HG03439 (cell line): ENCODE measurements around the gene VSIG10L2.
"Not testable (repeated sequence)": the region's sequence is repeated elsewhere in the genome, so short reads cannot be mapped to it uniquely, and the experiment has no call there.

ENCODE experiments used
- ATAC-seq: cut with Tn5 transposase; IDR thresholded peaks from one replicate; pipeline ENCODE4 v1.9.1; 2021; ENCODE audit warnings: mild to moderate bottlenecking, moderate library complexity; ENCODE audit not compliant: unreplicated experiment

The VSIG10L2 gene

DNA sequence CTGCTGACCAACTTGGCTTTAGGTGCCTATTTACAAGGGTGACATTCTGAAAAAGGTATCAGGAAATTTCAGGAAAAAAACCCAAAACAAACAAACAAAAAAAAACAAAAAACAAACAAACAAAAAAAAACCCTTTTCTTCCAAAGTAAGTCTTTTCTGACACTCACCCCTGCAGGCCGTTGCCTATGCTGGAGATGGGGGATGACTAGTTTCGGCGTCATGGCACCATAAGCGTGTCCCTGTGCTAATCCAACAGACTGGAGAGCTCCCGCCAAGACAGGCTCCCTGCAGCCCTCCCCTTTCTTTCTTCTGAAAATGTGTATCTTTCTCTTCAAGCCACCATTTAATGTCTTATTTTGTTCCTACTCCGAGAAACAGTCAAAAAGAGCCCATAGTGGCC is 13.7 kb downstream of the VSIG10L2 start:
- no peak for ATAC-seq

DNA sequence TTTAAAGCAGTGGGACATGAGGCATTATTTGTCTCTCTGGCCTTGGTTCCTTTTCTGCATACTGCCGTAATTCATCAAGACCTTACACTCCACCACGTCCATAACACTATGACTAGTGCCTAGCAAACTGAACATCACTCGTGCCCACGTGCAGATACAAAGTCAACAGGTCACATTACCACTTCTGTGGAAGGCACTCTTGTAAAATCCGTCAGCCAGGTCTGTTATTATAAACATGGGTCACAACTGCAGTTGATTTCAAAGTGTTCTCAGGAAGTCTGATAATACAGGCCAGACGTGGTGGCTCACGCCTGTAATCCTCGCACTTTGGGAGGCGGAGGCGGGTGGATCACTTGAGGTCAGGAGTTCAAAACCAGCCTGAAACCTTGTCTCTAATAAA is 14.1 kb downstream of the VSIG10L2 start:
- no peak for ATAC-seq

DNA sequence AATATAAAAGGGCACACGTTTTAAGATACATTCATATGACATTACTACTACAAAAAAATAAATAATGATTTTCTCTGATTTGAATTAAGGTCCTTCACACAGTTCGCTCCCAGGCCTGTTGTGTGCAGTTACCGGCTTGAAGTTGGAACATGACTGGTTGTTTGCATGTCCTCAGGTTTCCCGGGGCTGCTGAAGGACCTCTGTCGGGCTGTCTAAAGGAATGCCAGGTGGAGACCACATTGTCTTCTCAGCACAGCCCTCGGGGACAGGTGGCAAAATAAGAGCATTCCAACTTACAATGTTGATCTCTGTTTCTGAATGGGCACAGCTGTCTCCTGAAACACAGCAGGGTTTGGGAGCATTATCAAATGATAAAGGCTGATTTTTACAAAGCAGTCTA is 14.9 kb downstream of the VSIG10L2 start:
- ATAC-seq = no peak

DNA sequence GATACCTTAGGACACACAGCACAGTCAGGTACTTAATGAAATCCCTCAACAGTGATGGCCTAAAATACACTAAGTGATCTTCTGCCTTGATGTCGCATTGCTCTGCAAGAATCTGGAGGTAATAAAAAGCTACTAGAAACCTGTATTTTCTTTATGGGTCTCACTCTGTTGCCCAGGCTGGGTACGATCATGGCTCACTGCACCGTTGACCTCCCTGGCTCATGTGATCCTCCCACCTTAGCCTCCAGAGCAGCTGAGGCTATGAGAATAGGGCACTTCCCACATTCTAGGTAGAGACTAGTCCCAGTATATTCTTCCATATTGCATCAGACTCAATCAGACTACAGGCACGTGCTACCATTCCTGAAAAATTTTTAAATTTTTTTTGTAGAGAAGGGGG is 21.7 kb downstream of the VSIG10L2 start:
- no peak for ATAC-seq

DNA sequence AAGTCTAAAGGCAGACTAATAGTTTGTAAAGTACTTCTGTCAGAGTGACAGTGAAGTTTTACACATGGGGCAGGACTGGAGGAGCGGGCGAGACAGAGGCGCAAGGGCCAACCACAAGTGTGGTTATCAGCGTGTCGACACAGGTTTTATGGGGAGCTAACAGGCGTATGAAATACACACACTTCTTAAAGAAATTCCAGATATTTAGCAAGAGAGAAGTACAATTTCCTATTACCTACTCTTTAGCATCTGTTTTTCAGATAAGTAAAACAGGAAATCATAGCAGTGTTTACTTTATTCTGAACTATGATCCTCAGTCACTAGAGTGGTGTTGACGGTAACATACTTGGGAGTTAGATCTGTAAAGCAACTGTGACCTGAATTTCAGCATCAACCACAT is 22.5 kb downstream of the VSIG10L2 start:
- ATAC-seq = no peak

DNA sequence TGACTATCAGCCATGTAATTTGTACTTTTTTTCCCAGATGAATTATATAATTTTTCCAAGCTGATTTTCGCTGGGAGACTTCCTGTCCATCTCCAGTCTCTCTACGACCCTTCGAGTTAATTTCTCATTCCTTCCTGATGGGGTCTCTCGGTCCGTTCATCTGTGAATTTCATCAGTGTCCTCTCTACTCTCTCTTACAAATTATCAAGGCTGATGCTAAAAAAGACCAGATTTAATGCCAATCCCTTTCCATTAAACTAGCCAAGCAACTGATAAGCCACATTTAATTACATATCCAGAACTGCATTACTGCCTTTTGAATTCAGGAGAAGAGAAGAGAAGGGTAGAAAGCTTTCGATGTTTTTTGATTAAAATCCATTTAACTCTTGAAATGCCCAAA is 25.8 kb downstream of the VSIG10L2 start:
- ATAC-seq = no peak

DNA sequence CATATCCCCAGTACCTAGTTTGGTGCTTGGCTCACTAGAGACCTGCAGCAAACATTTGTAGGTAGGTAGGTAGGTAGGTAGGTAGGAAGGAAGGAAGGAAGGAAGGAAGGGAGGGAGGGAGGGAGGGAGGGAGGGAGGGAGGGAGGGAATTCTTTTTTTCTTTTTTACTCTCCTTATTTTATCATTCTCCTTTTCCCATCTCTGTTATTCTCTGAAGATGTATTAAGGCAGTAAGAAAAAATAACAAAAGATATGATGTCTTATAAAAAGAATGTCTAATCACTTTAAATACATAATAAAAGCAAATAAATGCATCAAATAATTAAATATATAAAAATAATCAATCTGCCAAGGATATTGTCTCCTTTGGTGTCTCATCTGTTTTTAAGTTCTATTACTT is 28.4 kb downstream of the VSIG10L2 start:
- ATAC-seq = no peak

DNA sequence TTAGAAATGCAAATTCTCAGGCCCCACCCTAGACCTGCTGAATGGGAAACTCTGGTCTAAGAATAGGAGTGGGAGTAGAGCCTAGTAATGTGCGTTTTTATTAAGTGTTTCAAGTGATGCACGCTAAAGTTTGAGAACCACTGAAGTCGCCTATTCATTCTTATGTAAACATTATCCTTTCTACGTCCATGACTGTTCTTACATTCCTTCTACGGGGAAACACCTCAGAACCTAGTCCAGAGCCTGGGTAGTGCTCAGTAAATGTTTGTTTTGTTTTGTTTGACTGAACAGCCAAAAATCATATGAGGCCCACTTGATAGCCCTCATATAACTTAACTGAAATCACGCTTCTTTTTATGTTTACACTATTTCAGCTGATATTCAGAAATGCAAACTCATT is 29.8 kb downstream of the VSIG10L2 start:
- no peak for ATAC-seq

DNA sequence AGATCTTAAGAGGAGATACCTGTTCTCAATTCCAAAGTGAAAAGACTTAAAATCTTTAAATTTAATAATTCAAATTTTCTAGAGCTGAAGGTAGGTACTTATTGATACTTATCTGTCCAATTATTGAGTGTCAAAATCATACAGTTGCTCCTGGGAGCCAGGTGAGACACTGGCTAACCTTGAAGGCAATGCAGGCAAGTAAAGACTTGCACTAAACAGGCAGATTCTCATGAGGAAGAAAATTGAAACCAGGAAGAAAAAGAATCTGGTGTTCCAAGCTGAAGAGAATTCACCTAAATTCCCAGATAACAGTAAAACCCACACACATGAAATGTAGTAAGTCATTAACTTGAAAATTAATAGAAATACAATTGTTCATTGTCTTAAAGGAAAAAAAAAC is 30.3 kb downstream of the VSIG10L2 start:
- no peak for ATAC-seq

DNA sequence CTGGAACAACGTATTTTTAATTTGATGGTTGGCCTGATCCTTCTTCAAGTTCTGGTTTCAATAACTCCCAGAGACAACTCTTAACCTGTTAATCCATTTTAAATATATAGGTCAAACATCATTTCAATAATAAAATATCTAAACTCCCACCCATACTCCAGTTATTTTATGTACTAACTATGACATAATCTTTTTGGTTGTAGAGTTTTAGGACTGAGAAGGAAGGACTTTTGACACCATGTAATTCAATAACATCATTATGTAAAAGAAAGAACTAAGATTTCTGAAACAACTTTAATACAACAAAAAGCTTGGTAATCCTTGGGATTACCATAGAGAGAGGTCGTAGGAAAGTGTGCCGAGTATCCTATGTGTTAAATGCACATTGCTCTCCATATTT is 31.5 kb downstream of the VSIG10L2 start:
- no peak for ATAC-seq

DNA sequence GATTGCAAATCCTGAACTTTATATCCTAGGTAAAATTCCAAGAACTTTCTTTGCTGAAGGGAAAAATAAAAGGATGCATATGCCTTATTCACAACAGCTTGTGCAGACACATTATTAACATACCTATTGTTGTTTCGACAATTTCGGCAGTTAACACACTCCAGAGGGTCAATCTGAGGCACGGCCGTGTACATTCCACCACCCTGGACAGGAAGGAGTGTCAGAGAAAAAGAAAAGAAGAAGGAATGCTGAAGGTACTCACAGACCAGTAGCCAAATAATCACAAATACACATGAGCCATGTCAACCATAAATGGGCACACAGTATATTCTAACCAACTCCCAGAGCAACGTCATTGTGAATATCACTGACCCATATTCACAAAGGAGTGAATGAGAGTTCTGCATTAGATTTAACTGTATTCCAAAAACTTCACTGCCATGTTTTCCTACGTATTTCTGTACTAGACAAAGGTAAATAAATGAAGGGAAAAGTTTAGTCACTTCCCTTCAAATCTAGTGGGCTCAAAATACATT is 32.4 kb downstream of the VSIG10L2 start:
- ATAC-seq = no peak

DNA sequence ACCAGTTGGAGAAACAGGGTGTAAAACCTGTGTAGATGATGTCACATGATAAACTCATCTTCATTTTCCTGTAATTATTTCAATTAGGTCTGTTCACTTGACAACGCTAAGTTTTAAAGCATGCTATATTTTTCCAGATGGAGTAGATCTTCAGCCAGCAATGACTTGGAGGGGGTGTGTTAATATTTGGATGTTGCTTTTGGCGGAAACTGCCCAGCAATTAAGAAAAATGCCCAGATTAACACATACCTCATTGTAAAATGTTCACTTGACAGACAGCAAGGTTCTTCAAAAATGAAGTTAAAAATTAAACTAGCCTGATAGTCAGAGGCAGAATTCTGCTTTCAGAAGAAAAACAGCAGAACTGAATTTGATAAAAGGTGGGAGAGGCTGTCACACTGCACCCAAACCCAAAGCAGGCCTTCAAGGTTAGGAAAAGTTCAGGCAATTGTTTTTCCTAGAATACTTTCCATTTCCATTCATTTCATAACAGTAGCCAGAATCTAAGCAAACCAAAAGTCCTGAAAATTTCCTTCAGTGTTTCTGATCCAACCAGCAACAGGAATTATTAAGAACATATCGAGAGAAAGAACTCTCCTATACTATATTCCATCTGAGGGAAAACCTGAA is 33.0 kb downstream of the VSIG10L2 start:
- no peak for ATAC-seq

DNA sequence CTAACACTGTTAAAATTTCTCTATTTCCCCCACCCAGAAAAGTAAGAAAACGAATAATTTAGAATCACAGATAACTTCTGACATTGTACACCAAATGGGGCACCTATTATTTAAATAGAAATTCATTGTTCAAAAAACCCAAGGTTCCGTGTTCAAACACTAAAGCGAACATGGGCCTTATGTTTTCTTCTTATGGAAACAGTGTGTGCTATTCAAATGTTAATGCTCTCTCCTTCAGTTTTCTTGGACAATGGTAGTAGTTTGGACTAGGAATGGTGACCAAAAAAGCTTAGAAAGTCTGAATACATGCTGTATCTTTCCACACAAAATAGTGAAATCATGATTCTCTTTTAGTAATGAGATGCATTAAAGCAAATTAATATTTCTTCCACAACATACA is 33.7 kb downstream of the VSIG10L2 start:
- ATAC-seq = no peak

DNA sequence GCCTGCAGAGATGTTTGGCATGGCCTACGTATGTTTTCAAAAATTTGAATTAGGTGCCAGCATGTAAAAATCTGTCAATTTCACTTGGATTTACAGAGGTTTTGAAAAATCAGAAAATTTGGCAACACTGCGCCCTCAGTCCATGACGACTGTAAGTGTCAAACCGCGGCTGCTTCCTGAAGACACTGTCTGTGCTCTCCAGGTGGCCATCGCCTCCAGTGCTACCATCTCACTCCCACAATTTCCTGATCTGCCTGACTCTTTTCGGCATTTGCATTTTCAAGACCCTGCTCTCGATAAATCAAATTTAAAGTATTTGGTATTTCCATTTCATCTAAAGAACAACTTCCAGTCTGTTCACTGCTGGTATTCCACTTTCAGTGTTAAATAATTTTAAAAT is 34.6 kb downstream of the VSIG10L2 start:
- no peak for ATAC-seq

DNA sequence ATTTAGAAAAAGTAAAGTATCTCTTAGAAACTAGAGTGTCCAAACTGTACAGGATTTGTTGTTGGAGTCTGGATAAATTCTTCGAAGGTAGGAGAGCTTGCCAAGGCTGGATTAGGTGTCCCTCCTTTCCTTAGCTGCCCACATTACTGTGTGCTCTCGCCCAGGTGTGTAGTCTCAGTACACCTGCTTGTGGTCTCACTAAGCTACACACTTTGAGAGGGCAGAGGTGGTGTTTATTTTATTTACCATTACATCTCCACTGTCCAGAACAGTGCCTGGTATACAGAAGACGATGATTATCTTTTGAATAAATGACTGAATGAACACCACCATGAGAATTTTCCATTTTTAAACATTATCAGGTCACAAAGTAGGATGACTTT is 36.5 kb downstream of the VSIG10L2 start:
- ATAC-seq = no peak

DNA sequence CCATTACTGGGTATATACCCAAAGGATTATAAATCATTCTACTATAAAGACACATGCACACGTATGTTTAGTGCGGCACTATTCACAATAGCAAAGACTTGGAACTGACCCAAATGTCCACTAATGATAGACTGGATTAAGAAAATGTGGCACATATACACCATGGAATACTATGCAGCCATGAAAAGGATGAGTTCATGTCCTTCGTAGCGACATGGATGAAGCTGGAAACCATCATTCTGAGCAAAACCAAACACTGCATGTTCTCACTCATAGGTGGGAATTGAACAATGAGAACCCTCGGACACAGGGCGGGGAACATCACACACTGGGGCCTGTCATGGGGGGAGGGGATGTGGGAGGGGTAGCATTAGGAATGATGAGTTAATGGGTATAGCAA is 40.1 kb downstream of the VSIG10L2 start:
- not testable (repeated sequence) for ATAC-seq

DNA sequence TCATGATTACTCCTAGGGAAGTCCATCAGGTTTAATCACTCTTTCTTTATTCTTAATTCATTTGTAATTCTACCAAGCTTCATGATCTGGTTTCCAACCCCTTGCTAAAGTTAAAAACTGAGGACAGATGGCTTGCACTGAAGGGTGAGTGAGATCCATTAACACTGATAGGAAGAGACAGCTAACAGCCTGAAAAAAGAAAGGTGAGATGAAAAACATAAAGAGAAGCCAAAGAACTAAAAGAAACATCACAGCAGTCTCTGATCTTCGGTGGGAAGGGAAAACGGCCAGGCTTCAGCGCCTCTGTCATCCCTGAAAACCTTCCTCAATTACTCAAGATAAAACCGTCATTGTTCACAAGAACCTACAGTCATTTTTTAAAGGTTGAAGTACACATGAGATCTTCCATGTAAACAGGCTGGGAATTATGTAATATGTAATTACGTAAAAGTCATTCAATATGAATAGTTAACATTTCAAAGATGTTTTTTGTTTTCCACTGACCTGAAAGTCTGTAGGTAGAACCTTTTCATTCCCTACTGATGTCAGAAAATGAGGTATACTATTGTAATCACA is 41.3 kb downstream of the VSIG10L2 start:
- ATAC-seq = no peak

DNA sequence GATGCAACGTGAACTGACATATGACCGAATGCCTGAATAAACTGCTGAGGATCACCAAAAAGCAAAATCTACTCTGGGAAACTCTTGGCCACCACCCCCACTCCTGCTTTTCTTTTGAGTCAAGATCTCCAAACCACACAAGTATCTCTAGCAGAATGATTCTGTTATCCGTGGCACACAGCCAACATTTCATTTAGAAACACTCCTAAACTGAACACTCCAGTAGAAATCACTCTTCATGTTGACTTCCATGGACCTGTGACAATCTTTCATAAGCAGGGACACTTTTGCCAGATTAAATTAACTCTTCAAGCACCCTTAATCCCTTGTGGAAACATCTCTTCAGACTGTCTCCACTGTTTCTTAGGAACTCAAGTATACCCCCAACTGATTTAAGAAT is 44.4 kb downstream of the VSIG10L2 start:
- no peak for ATAC-seq

DNA sequence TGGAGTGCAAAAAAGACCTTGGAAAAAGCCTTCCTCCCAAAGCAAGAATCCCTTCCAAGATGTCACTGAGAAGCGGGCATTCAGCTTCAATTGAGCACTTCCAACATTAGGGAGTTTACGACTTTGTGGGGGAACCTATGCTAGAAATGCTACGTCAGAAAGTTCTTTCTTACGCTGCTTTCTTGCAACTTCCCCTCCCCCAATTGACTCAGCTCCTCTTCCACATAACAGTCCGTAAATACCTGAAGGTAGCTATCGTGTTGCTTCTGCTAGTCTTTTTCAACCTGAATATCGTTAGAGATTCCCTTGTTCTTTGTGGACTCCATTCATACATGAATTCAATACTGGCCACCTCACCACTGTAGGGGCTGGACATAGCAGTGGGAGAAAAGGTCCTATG is 47.0 kb downstream of the VSIG10L2 start:
- no peak for ATAC-seq

DNA sequence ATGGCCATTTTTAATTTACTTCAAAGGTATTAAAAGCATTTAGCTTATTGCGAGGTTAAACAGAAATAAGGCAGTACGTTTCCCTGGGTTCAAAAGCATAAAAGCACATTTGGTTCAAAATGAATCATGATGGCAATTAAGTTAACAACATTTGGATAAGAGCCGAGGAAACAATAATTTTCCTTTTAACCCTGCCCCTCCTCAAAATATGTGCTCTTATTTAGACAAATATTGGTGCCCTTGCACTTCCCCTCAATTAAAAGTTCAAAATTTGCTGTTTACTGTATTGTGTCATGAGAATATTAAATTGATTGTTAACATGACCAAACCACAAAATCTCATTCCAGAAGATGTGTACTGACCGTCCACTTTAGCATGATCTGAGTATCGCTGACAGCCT is 48.7 kb downstream of the VSIG10L2 start:
- ATAC-seq = no peak

DNA sequence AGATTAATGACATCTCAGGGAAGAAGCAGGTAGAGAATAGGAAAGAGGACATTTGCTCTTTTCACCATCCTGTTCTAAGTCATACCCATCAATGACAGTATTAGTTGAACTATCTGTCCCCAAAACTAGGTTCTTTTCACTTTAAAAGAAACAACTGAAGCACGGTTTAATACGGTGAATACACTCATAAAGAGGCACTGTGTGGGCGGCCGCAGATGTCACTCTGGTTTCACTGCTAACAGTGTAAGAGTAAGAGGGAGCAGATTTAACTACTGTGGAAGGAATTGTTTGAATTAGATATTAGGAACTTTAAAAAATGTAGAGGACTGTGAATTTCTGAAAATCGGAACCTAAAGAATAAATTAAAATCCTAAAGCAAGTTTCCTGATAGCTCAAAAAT is 49.5 kb downstream of the VSIG10L2 start:
- peak; percentile 97 for ATAC-seq

DNA sequence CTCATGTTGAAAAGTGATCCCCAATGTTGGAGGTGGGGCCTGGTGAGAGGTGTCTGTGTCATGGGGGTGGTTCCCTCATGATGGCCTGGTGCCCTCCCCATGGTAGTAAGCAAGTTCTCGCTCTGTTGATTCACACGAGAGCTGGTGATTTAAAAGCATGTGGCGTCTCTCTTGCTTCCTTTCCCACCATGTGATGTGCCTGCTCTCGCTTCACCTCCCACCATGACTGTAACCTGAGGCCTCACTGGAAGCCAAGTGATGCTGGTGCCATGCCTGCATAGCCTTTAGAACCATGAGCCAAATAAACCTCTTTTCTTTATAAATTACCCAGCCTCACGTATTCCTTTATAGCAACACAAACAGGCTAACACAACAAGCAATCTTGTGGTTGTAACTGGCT is 52.4 kb downstream of the VSIG10L2 start:
- ATAC-seq = no peak
